Fibroblast of lung (primary cell): Measurements from ENCODE around the gene SLC7A14.

Experiments used
- EZH2 ChIP-seq: IDR thresholded peaks from 2 replicates; pipeline ENCODE4 v1.5.1; 2012; ENCODE audit warnings: low read length, control low read depth, mild to moderate bottlenecking; ENCODE audit errors: missing control alignments
- TF ChIP-seq, protein P1 (sequence below), 2 donors: IDR thresholded peaks in 1 of 2; conservative IDR thresholded peaks in 1 of 2; 1 replicate in 1 of 2; 2 replicates in 1 of 2; pipeline ENCODE4 v1.5.1; 2011 to 2012; ENCODE audit warnings: low read length in 2 of 2, control low read depth in 1 of 2, inconsistent platforms in 1 of 2, low read depth in 1 of 2, mild to moderate bottlenecking in 1 of 2

GRCh38 chr3:170584585-170585007 lies 1.3 kb downstream of the SLC7A14 start:
- TF ChIP-seq, protein P1, sequence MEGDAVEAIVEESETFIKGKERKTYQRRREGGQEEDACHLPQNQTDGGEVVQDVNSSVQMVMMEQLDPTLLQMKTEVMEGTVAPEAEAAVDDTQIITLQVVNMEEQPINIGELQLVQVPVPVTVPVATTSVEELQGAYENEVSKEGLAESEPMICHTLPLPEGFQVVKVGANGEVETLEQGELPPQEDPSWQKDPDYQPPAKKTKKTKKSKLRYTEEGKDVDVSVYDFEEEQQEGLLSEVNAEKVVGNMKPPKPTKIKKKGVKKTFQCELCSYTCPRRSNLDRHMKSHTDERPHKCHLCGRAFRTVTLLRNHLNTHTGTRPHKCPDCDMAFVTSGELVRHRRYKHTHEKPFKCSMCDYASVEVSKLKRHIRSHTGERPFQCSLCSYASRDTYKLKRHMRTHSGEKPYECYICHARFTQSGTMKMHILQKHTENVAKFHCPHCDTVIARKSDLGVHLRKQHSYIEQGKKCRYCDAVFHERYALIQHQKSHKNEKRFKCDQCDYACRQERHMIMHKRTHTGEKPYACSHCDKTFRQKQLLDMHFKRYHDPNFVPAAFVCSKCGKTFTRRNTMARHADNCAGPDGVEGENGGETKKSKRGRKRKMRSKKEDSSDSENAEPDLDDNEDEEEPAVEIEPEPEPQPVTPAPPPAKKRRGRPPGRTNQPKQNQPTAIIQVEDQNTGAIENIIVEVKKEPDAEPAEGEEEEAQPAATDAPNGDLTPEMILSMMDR (conservative IDR thresholded peaks at IDR 0.05 in 1 of 2, IDR thresholded peaks at IDR 0.05 in 1 of 2; ENCODE audit: low read depth in 1 of 2, low read length in 2 of 2): no peak
- TF ChIP-seq EZH2: no peak
